ENCODE data around the gene SFI1. TPM values are rescaled to one million over a fixed set of nuclear protein-coding genes. Genes with fewer than 3 reads are reported as not detected.
"Not testable (repeated sequence)": the region's sequence is repeated elsewhere in the genome, so short reads cannot be mapped to it uniquely, and the experiment has no call there.

SFI1 gene
- total RNA-seq, 1 donor from 2014 or later, result 40.6 TPM

- peaks cover 11% of the 10 kb centered on the region for H3K36me3 Mint-ChIP-seq (ENCODE audit: unreplicated experiment)
- no peak overlapping the region for H3K4me3 Mint-ChIP-seq (ENCODE audit: unreplicated experiment)
- DNase-seq (ENCODE audit: extremely low spot score, unreplicated experiment), result no peak
- H3K4me1 Mint-ChIP-seq (ENCODE audit: unreplicated experiment), result peaks cover 30% of the 10 kb centered on the region
- no peak for TF ChIP-seq CTCF (IDR thresholded peaks at IDR 0.05)
- H3K27ac Mint-ChIP-seq (ENCODE audit: unreplicated experiment), result no peak overlapping the region
- H3K9me3 Mint-ChIP-seq (ENCODE audit: unreplicated experiment), result no peaks in the 10 kb centered on the region
- H3K27me3 Mint-ChIP-seq (ENCODE audit: unreplicated experiment), result no peaks in the 10 kb centered on the region
Measured at GRCh38 chr22:31588970-31589675, 92.8 kb downstream of the SFI1 start.

DNA sequence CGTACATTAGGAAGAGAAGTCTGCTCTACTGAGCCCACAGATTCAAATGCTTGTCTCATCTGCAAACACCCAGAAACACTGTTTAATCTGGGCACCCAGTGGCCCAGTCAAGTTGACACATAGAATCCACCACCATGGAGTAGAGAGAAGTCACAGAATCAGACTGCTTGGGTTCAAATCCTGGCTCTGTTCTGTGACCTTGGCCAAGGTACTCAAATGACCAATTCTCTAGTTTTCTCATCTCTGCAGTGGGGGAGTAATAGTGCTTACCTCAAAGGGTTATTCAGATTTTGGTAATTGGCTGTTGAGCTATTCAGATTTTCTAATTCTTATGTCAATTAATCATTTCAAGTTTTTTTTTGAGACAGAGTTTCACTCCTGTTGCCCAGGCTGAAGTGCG lies 93.8 kb downstream of the SFI1 start:
- not testable (repeated sequence) for DNase-seq (ENCODE audit: extremely low spot score, unreplicated experiment); H3K4me3 Mint-ChIP-seq (ENCODE audit: unreplicated experiment); H3K27me3 Mint-ChIP-seq (ENCODE audit: unreplicated experiment); H3K27ac Mint-ChIP-seq (ENCODE audit: unreplicated experiment); H3K9me3 Mint-ChIP-seq (ENCODE audit: unreplicated experiment)
- Mint-ChIP-seq H3K36me3 (ENCODE audit: unreplicated experiment) (peaks cover 11% of the 10 kb centered on the region), H3K4me1 (ENCODE audit: unreplicated experiment) (peaks cover 20% of the 10 kb centered on the region)

- no peak overlapping the region for H3K4me3 Mint-ChIP-seq (ENCODE audit: unreplicated experiment)
- peaks cover 2% of the 10 kb centered on the region for H3K36me3 Mint-ChIP-seq (ENCODE audit: unreplicated experiment)
- DNase-seq (ENCODE audit: extremely low spot score, unreplicated experiment), result no peak
- no peaks in the 10 kb centered on the region for H3K27me3 Mint-ChIP-seq (ENCODE audit: unreplicated experiment)
- no peaks in the 10 kb centered on the region for H3K9me3 Mint-ChIP-seq (ENCODE audit: unreplicated experiment)
- H3K27ac Mint-ChIP-seq (ENCODE audit: unreplicated experiment), result no peak overlapping the region
- TF ChIP-seq CTCF (IDR thresholded peaks at IDR 0.05), result no peak
- peaks cover 4% of the 10 kb centered on the region for H3K4me1 Mint-ChIP-seq (ENCODE audit: unreplicated experiment)
Measured at GRCh38 chr22:31595271-31595670, 98.9 kb downstream of the SFI1 start.

DNA sequence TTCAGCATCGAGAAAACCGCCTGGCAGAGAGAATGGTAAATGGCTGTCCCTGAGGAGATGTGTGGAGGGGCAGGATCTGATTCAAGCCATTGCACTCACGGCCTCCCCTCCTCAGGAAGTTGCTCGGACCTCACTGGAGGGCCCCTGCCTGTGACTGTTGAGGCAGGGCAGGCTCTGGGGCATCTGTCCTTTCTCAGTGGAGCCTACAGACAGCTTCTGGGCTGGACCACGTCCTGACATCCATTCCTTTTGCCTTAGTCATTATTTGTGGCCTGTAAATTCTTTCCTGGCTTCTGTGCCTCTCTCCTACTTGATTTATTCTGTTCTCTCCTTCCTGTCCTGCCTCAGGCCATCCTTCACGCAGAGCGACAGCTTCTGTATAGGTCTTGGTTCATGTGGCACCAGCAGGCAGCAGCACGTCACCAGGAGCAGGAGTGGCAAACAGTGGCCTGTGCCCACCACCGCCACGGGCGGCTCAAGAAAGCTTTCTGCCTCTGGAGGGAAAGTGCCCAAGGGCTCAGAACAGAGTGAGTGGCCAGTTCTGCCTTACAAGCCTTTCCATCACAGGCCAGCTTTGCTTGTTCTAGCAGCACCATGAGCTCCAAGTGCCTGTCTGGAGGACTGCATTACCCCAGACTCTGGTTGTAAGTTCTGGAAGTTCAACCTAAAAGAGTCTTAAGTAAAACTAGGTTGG lies 106.1 kb downstream of the SFI1 start:
- Mint-ChIP-seq H3K27ac (ENCODE audit: unreplicated experiment) (peak overlapping the region; percentile 97), H3K27me3 (ENCODE audit: unreplicated experiment) (no peaks in the 10 kb centered on the region), H3K4me3 (ENCODE audit: unreplicated experiment) (no peak overlapping the region)

DNA sequence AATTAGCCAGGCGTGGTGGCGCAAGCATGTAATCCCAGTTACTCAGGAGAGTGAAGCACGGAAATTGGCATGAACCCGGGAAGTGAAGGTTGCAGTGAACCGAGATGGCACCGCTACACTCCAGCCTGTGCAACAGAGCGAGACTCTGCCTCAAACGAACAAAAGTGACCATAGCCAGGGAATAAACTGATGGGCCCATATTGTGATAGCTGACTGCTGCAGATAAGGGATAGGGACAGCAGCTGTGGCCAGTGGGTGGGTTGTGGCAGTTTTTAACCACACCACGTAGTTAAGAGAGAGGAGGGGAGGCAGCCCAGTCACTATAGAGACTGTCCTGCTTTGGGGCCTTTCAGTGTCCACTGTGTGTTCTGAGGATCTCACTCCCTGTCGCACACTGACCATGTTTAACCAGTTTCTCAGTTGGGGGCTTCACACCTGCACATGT lies 106.8 kb downstream of the SFI1 start:
- Mint-ChIP-seq H3K9me3 (ENCODE audit: unreplicated experiment) (no peaks in the 10 kb centered on the region), H3K27me3 (ENCODE audit: unreplicated experiment) (no peaks in the 10 kb centered on the region), H3K36me3 (ENCODE audit: unreplicated experiment) (peaks cover 4% of the 10 kb centered on the region), H3K27ac (ENCODE audit: unreplicated experiment) (peak overlapping the region; percentile 97), H3K4me1 (ENCODE audit: unreplicated experiment) (peaks cover 30% of the 10 kb centered on the region), H3K4me3 (ENCODE audit: unreplicated experiment) (no peak overlapping the region)
- no peak for TF ChIP-seq CTCF (IDR thresholded peaks at IDR 0.05)
- no peak for DNase-seq (ENCODE audit: extremely low spot score, unreplicated experiment)

More for the DNA sequence above, 106.1 kb downstream of the SFI1 start:
- Mint-ChIP-seq H3K4me1 (ENCODE audit: unreplicated experiment) (peaks cover 30% of the 10 kb centered on the region), H3K9me3 (ENCODE audit: unreplicated experiment) (no peaks in the 10 kb centered on the region), H3K36me3 (ENCODE audit: unreplicated experiment) (peaks cover 4% of the 10 kb centered on the region)
- no peak for DNase-seq (ENCODE audit: extremely low spot score, unreplicated experiment)
- no peak for TF ChIP-seq CTCF (IDR thresholded peaks at IDR 0.05)

All from osteocyte (in vitro differentiated cells).